GM18508 (cell line): ENCODE results near the gene SKOR1.

ENCODE experiments used
- ATAC-seq: cut with Tn5 transposase; IDR thresholded peaks from one replicate; pipeline ENCODE4 v1.9.1; 2021; ENCODE audit warnings: moderate number of reproducible peaks; ENCODE audit not compliant: insufficient read depth, unreplicated experiment

The SKOR1 gene

GRCh38 chr15:67843571-67844387 lies 18.5 kb downstream of the SKOR1 start:
- ATAC-seq = no peak

GRCh38 chr15:67845974-67846373 lies 20.7 kb downstream of the SKOR1 start:
- no peak for ATAC-seq

GRCh38 chr15:67849538-67849937 lies 24.2 kb downstream of the SKOR1 start:
- ATAC-seq = no peak

GRCh38 chr15:67850336-67850735 lies 25.0 kb downstream of the SKOR1 start:
- ATAC-seq = no peak

- ATAC-seq = no peak
Measured at GRCh38 chr15:67850994-67851571, 25.8 kb downstream of the SKOR1 start.

GRCh38 chr15:67852418-67852817 lies 27.1 kb downstream of the SKOR1 start:
- ATAC-seq = no peak

GRCh38 chr15:67853454-67853853 lies 28.1 kb downstream of the SKOR1 start:
- ATAC-seq = no peak

GRCh38 chr15:67854358-67854757 lies 29.0 kb downstream of the SKOR1 start:
- no peak for ATAC-seq

- no peak for ATAC-seq
Measured at GRCh38 chr15:67855842-67856241, 30.5 kb downstream of the SKOR1 start.

GRCh38 chr15:67857220-67857619 lies 31.9 kb downstream of the SKOR1 start:
- ATAC-seq = no peak

- ATAC-seq = no peak
Measured at GRCh38 chr15:67859331-67859946, 34.1 kb downstream of the SKOR1 start.

- no peak for ATAC-seq
Measured at GRCh38 chr15:67861983-67862382, 36.7 kb downstream of the SKOR1 start.

GRCh38 chr15:67862750-67863441 lies 37.6 kb downstream of the SKOR1 start:
- ATAC-seq = no peak

GRCh38 chr15:67863442-67863987 lies 38.2 kb downstream of the SKOR1 start:
- no peak for ATAC-seq

- ATAC-seq = no peak
Measured at GRCh38 chr15:67865331-67865730, 40.0 kb downstream of the SKOR1 start.

- ATAC-seq = no peak
Measured at GRCh38 chr15:67865766-67866165, 40.5 kb downstream of the SKOR1 start.

- no peak for ATAC-seq
Measured at GRCh38 chr15:67869701-67870100, 44.4 kb downstream of the SKOR1 start.

- ATAC-seq = no peak
Measured at GRCh38 chr15:67870868-67871408, 45.6 kb downstream of the SKOR1 start.

- ATAC-seq = no peak
Measured at GRCh38 chr15:67873777-67874176, 48.5 kb downstream of the SKOR1 start.

- no peak for ATAC-seq
Measured at GRCh38 chr15:67878712-67879206, 53.5 kb downstream of the SKOR1 start.
